Activated B cell treated with CpG ODN at 0.5 μM for 24 hours (primary cell): ENCODE data around the gene CASP3. TPM values are rescaled to one million over a fixed set of nuclear protein-coding genes. Genes with fewer than 3 reads are reported as not detected.
A peak's percentile ranks its signal among the peaks of the same experiment; 100 is the strongest.
"Not testable (repeated sequence)": the region's sequence is repeated elsewhere in the genome, so short reads cannot be mapped to it uniquely, and the experiment has no call there.

ENCODE experiments used
- ATAC-seq: fragments of 200-7000 bp; cut with Tn5 transposase; one replicate; pipeline ENCODE4 v1.10.0; 2021; ENCODE audit warnings: low read depth, mild to moderate bottlenecking, moderate library complexity
- CTCF ChIA-PET: fragments of 350-600 bp; sonication (Branson Sonifier 250); formaldehyde crosslinking; loops from one replicate; lab custom pipeline; 2021; ENCODE audit warnings: antibody characterized with exemption; lab: Charles Lee
- POLR2A ChIA-PET: fragments of 350-600 bp; sonication (Branson Sonifier 250); formaldehyde crosslinking; loops from one replicate; lab custom pipeline; 2021; ENCODE audit warnings: antibody characterized with exemption; lab: Charles Lee
- DNase-seq: peaks from one replicate; pipeline ENCODE4 v3.0.0; 2022
- H3K27ac Mint-ChIP-seq: one replicate; pipeline ENCODE4 v1.8.0; 2020; ENCODE audit warnings: mixed read lengths
- H3K27me3 Mint-ChIP-seq: one replicate; pipeline ENCODE4 v1.8.0; 2021; ENCODE audit warnings: mixed read lengths
- H3K36me3 Mint-ChIP-seq: one replicate; pipeline ENCODE4 v1.8.0; 2021; ENCODE audit warnings: low read depth, mixed read lengths
- H3K4me1 Mint-ChIP-seq: one replicate; pipeline ENCODE4 v1.8.0; 2021; ENCODE audit warnings: mixed read lengths
- H3K4me3 Mint-ChIP-seq: one replicate; pipeline ENCODE4 v1.8.0; 2020; ENCODE audit warnings: mild to moderate bottlenecking, mixed read lengths
- H3K9me3 Mint-ChIP-seq: one replicate; pipeline ENCODE4 v1.8.0; 2020; ENCODE audit warnings: mixed read lengths
- intact Hi-C: fragments of 100-400 bp; cut with micrococcal nuclease; formaldehyde crosslinking; loops from one replicate; pipeline ENCODE4 v1.15.1; 2024
- total RNA-seq: library from RNA; stranded (reverse); gene quantifications from 2 replicates; pipeline ENCODE4 v1.2.3, GENCODE V29; 2022
- TF ChIP-seq, protein P1 (sequence below): fragments of 200-600 bp; IDR thresholded peaks from one replicate; pipeline ENCODE4 v1.8.0; 2022; ENCODE audit warnings: antibody characterized with exemption, mild to moderate bottlenecking

Gene CASP3
- total RNA-seq, 1 donor from 2014 or later = 24.0 TPM

DNA sequence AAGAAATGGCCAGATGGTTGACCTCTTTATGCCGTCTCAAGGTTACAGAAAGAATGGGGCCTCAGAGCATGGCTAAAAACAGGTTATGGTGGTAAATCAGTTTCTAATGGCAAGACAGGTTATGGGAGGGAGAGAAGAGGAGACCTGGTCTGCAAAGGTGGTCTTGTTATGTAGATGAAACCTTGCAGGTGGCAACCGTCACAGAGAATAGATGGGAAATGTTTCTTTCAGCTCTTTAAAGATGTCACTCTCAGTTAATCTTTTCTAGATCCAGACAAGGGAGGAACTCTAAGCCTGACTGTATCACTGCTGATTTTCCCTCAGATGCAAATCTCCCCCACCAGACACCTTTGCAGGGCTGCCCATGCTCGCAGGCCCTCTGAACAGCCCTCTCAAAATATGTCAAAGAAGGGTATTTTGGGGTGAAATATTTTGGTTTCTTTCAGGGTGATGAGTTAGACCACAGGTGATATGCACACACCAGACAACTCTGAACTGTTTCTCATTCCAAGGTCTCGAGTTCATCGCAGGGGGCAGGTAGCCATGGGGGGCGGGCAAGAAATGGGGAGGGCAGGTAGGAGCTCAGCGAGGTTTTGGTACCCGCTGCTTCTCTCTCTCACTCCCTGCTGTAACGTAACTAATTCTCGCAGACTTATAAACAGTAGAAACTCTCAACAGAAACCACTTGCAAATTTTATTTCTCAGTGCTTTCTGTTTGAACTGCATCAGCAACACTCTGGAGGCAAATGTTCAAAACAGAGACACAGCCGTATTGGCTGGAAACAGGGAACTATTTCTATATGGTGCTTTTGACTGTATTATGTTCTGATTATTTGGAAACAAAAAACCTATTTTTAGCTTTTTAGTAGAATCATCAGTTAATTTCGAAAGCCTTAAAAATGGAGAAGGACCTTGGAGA, 32.4 kb downstream of the CASP3 start:
- CTCF ChIA-PET = no interaction called here
- Mint-ChIP-seq H3K27ac (peak overlapping the region; percentile 38), H3K4me3 (peak overlapping the region; percentile 44)

DNA sequence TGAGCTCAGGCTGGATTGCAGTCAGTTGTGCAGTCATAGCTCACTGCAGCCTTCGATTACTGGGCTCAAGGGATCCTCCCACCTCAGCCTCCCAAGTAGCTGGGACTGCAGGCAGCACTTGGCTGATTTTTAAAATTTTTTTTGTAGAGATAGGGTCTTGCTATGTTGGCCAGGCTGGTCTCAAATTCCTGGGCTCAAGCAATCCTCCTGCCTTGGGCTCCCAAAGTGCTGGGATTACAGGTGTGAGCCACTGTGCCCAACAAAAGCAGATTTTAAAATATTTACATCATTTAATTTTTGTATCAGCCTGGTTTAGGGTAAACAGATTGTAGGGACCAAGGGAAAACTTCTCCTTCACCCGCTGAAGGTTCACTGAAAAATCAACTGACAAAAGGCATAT, 33.1 kb downstream of the CASP3 start:
- H3K36me3 Mint-ChIP-seq, DNase-seq, H3K27me3 Mint-ChIP-seq, H3K9me3 Mint-ChIP-seq, H3K27ac Mint-ChIP-seq, CTCF ChIA-PET, H3K4me3 Mint-ChIP-seq, POLR2A ChIA-PET, ATAC-seq: not testable (repeated sequence)
- intact Hi-C loops = loop anchor here (5.0 kb wide), 1 partner anchor 39 kb away; no protein-coding TSS in a partner anchor
- H3K4me1 Mint-ChIP-seq = peaks cover 21% of the 10 kb centered on the region

More for the DNA sequence above, 32.4 kb downstream of the CASP3 start:
- intact Hi-C loops = loop anchor here (5.0 kb wide), 1 partner anchor 40 kb away; no protein-coding TSS in a partner anchor
- peaks cover 3% of the 10 kb centered on the region for H3K36me3 Mint-ChIP-seq
- DNase-seq (no peak), ATAC-seq (peak; percentile 62)
- peaks cover 24% of the 10 kb centered on the region for H3K4me1 Mint-ChIP-seq
- POLR2A ChIA-PET = interaction anchor here (0.6 kb wide), 1 partner anchor 27 kb away, joined by 4 read pairs; no protein-coding TSS in a partner anchor
- peaks cover 7% of the 10 kb centered on the region for H3K9me3 Mint-ChIP-seq
- TF ChIP-seq, protein P1, sequence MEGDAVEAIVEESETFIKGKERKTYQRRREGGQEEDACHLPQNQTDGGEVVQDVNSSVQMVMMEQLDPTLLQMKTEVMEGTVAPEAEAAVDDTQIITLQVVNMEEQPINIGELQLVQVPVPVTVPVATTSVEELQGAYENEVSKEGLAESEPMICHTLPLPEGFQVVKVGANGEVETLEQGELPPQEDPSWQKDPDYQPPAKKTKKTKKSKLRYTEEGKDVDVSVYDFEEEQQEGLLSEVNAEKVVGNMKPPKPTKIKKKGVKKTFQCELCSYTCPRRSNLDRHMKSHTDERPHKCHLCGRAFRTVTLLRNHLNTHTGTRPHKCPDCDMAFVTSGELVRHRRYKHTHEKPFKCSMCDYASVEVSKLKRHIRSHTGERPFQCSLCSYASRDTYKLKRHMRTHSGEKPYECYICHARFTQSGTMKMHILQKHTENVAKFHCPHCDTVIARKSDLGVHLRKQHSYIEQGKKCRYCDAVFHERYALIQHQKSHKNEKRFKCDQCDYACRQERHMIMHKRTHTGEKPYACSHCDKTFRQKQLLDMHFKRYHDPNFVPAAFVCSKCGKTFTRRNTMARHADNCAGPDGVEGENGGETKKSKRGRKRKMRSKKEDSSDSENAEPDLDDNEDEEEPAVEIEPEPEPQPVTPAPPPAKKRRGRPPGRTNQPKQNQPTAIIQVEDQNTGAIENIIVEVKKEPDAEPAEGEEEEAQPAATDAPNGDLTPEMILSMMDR = no peak
- no peaks in the 10 kb centered on the region for H3K27me3 Mint-ChIP-seq

DNA sequence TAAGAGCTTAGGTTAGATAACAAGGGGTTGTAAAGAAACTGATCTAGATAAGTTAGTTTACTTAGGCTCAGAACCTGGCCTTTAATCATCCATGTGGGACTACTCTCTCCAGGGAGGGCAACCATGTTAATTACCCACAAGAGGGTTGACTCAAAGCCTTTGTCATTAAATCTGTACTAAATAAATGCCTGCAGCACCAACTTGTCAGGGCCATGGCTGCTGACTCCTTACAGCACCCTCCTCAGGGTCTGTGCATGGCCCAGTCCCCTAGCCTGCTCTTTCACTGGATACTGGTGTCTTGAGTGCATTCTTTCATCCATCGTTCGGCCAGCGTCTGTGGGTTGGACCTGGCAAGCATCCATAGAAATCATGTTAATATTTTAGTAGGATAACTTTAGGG, 34.7 kb downstream of the CASP3 start:
- Mint-ChIP-seq H3K36me3 (peaks cover 3% of the 10 kb centered on the region), H3K27me3 (no peaks in the 10 kb centered on the region), H3K4me3 (no peak overlapping the region), H3K27ac (no peak overlapping the region), H3K4me1 (peaks cover 14% of the 10 kb centered on the region), H3K9me3 (peaks cover 7% of the 10 kb centered on the region)
- ATAC-seq (no peak), DNase-seq (no peak)
- CTCF ChIA-PET = no interaction called here
- TF ChIP-seq, protein P1 = no peak
- POLR2A ChIA-PET = no interaction called here
- intact Hi-C loops = no loop called here

DNA sequence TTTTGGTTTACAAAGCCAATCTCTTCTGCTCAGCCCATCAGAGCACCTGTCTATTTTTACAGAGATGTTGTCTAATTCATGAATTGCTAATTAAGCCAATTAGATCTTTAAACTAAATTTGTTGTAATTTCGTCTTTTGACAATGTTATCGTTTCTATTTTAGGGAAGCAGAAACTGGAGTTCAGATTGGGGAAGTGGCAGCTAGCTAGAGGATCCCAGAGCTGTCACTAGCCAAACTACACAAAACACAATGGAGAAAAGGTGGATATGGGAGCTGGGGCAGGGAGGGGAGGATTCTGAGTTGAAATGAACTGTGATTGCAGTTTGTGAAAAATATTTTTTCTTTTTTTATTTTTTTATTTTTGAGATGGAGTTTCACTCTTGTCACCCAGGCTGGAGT, 35.8 kb downstream of the CASP3 start:
- ATAC-seq = no peak
- H3K4me1 Mint-ChIP-seq = peaks cover 14% of the 10 kb centered on the region
- H3K27me3 Mint-ChIP-seq = no peaks in the 10 kb centered on the region
- DNase-seq = no peak
- intact Hi-C loops = no loop called here
- H3K9me3 Mint-ChIP-seq = peaks cover 7% of the 10 kb centered on the region
- no peak overlapping the region for H3K27ac Mint-ChIP-seq
- TF ChIP-seq, protein P1 = no peak
- ChIA-PET CTCF (no interaction called here), POLR2A (no interaction called here)
- H3K36me3 Mint-ChIP-seq = peaks cover 3% of the 10 kb centered on the region
- no peak overlapping the region for H3K4me3 Mint-ChIP-seq

DNA sequence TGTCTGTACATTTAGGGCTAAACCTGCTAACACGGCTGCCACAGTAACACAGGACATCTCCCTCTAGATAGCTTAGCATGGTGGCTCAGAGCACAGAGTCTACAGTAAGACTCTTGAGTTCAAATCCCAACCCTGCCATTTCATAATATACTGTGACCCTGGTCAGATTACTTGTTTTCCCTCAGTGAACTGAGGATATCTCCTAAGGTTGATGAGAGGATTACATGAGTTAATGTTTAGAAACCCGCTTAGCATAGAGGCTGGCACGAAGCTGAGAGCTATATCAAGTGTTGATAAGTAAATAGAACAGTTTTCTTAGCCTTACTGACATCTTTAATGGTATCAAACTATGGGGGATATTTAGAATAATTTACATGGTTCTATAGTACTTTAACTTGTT, 37.2 kb downstream of the CASP3 start:
- POLR2A ChIA-PET = no interaction called here

DNA sequence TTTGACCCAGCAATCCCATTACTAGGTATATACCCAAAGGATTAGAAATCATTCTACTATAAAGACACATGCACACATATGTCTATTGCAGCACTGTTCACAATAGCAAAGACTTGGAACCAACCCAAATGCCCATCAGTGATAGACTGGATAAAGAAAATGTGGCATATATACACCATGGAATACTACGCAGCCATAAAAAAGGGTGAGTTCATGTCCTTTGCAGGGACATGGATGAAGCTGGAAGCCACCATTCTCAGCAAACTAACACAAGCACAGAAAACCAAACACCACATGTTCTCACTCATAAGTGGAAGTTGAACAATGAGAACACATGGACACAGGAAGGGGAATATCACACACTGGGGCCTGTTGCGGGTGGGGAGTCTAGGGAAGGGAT, 41.8 kb downstream of the CASP3 start:
- ATAC-seq, H3K36me3 Mint-ChIP-seq, H3K27me3 Mint-ChIP-seq, DNase-seq, intact Hi-C loops, POLR2A ChIA-PET, CTCF ChIA-PET, H3K4me1 Mint-ChIP-seq, H3K27ac Mint-ChIP-seq, H3K4me3 Mint-ChIP-seq: not testable (repeated sequence)
- peaks cover 17% of the 10 kb centered on the region for H3K9me3 Mint-ChIP-seq

More for the DNA sequence above, 37.2 kb downstream of the CASP3 start:
- intact Hi-C loops = no loop called here
- Mint-ChIP-seq H3K36me3 (peaks cover 3% of the 10 kb centered on the region), H3K9me3 (peaks cover 7% of the 10 kb centered on the region), H3K27ac (no peak overlapping the region), H3K4me1 (peaks cover 6% of the 10 kb centered on the region), H3K4me3 (no peak overlapping the region), H3K27me3 (no peaks in the 10 kb centered on the region)
- ATAC-seq = no peak
- TF ChIP-seq, protein P1 = no peak
- DNase-seq = no peak
- CTCF ChIA-PET = no interaction called here

DNA sequence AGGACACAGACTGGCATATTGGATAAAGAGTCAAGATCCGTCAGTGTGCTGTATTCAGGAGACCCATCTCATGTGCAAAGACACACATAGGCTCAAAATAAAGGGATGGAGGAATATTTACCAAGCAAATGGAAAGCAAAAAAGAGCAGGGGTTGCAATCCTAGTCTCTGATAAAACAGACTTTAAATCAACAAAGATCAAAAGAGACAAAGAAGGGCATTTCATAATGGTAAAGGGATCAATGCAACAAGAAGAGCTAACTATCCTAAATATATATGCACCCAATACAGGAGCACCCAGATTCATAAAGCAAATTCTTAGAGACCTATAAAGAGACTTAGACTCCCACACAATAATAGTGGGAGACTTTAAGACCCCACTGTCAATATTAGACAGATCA, 46.4 kb downstream of the CASP3 start:
- H3K4me1 Mint-ChIP-seq, DNase-seq, intact Hi-C loops, POLR2A ChIA-PET, ATAC-seq, H3K4me3 Mint-ChIP-seq, H3K36me3 Mint-ChIP-seq, CTCF ChIA-PET, H3K27ac Mint-ChIP-seq: not testable (repeated sequence)
- peaks cover 17% of the 10 kb centered on the region for H3K9me3 Mint-ChIP-seq
- peaks cover 13% of the 10 kb centered on the region for H3K27me3 Mint-ChIP-seq

DNA sequence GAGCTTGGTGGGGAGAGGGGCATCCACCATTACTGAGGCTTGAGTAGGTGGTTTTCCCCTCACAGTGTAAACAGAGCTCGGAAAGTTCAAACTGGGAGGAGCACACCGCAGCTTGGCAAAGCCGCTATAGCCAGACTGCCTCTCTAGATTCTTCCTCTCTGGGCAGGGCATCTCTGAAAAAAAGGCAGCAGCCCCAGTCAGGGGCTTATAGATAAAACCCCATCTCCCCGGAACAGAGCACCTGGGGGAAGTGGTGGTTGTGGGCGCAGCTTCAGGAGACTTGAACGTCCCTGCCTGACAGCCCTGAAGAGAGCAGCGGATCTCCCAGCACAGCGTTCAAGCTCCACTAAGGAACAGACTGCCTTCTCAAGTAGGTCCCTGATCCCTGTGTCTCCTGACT, 48.3 kb downstream of the CASP3 start:
- H3K4me1 Mint-ChIP-seq, CTCF ChIA-PET, H3K4me3 Mint-ChIP-seq, intact Hi-C loops, POLR2A ChIA-PET, ATAC-seq, H3K36me3 Mint-ChIP-seq, DNase-seq, H3K27ac Mint-ChIP-seq: not testable (repeated sequence)
- H3K27me3 Mint-ChIP-seq = peaks cover 13% of the 10 kb centered on the region
- peaks cover 13% of the 10 kb centered on the region for H3K9me3 Mint-ChIP-seq
